K562 (cell line): ENCODE results near the gene PROKR1. TPM values are rescaled to one million over a fixed set of nuclear protein-coding genes. Genes with fewer than 3 reads are reported as not detected.

ENCODE experiments used
- ATAC-seq: fragments of 200-7000 bp; cut with Tn5 transposase; 3 replicates; pipeline ENCODE4 v1.9.1; 2020; ENCODE audit warnings: moderate library complexity
- BruUV-seq: library from RNA; stranded (reverse); fragments of 400-500 nt; replicated peaks from 2 replicates; lab custom pipeline; 2021; lab: Mats Ljungman, UMichigan
- CTCF ChIA-PET: fragments of 300-600 bp; formaldehyde crosslinking; extraction: SDS; loops from one replicate; lab custom pipeline; 2021; ENCODE audit warnings: low intra/inter-chr PET ratio; lab: Yijun Ruan, JAX
- POLR2A ChIA-PET: fragments of 300-600, 350-650 bp; sonication (Branson Sonifier 250); formaldehyde crosslinking; extraction: SDS; loops from one replicate; lab custom pipeline; 2021; ENCODE audit warnings: antibody characterized with exemption, inconsistent platforms; lab: Yijun Ruan, JAX
- DNase-seq, 4 experiments: peaks; one replicate each; pipeline versions ENCODE4 v3.0.0 to v3.0.0-alpha.2; 2011 to 2018; ENCODE audit warnings: low spot score in 3 of 4, mixed read lengths in 3 of 4; ENCODE audit errors: extremely low read depth in 1 of 4
- FAIRE-seq: peaks from 2 replicates; lab custom pipeline; 2011; peaks lifted over from hg19 to GRCh38; lab: Jason Lieb, UNC
- H2AFZ ChIP-seq: 2 replicates; pipeline ENCODE4 v1.6.0; 2011; ENCODE audit warnings: low read depth, low read length, control low read depth, inconsistent platforms
- H3K27ac ChIP-seq: fragments of 200-600 bp; 3 replicates; pipeline ENCODE4 v1.8.0; 2011; ENCODE audit warnings: low read depth, mild to moderate bottlenecking, control low read depth, inconsistent platforms, low read length, moderate library complexity, mixed read lengths; ENCODE audit errors: extremely low read depth
- H3K27me3 ChIP-seq, 2 experiments: fragments of 300-600 bp in 1 of 2; 2 replicates in 1 of 2; 3 replicates in 1 of 2; pipeline versions ENCODE4 v1.6.0 to v1.8.0; 2011; ENCODE audit warnings: inconsistent platforms in 2 of 2, low read length in 2 of 2, mild to moderate bottlenecking in 1 of 2, mixed read lengths in 1 of 2, moderate library complexity in 1 of 2; ENCODE audit not compliant: control insufficient read depth in 2 of 2, insufficient read depth in 2 of 2
- H3K36me3 ChIP-seq: fragments of 300-600 bp; 3 replicates; pipeline ENCODE4 v1.8.0; 2011; ENCODE audit warnings: mild to moderate bottlenecking, low read length, inconsistent platforms; ENCODE audit not compliant: control insufficient read depth, insufficient read depth
- H3K4me1 ChIP-seq, 2 experiments: fragments of 200-600 bp in 1 of 2; replicated peaks in 1 of 2; 2 replicates in 1 of 2; 3 replicates in 1 of 2; pipeline versions ENCODE4 v1.5.1 to v1.8.0; 2011; ENCODE audit warnings: inconsistent platforms in 2 of 2, low read length in 2 of 2, mild to moderate bottlenecking in 1 of 2, mixed read lengths in 1 of 2, moderate library complexity in 1 of 2; ENCODE audit not compliant: control insufficient read depth in 2 of 2, insufficient read depth in 2 of 2
- H3K4me2 ChIP-seq: 2 replicates; pipeline ENCODE4 v1.6.1; 2011; ENCODE audit warnings: low read length, control low read depth, inconsistent platforms, mixed read lengths; ENCODE audit not compliant: insufficient read depth
- H3K4me3 ChIP-seq: fragments of 200-600 bp; sonication (generic), shearing (Covaris generic); 2 replicates; pipeline ENCODE4 v1.5.1; 2016; ENCODE audit warnings: control low read depth, inconsistent platforms
- H3K79me2 ChIP-seq: fragments of 200-600 bp; 3 replicates; pipeline ENCODE4 v1.8.0; 2011; ENCODE audit warnings: low read length, inconsistent platforms; ENCODE audit not compliant: control insufficient read depth, insufficient read depth
- H3K9ac ChIP-seq, 2 experiments: 2 replicates each; pipeline versions ENCODE4 v1.6.0 to v1.6.1; 2011; ENCODE audit warnings: low read depth in 2 of 2, low read length in 2 of 2, control low read depth in 1 of 2, inconsistent platforms in 1 of 2, mild to moderate bottlenecking in 1 of 2, mixed read lengths in 1 of 2; ENCODE audit not compliant: insufficient read depth in 1 of 2
- H3K9me1 ChIP-seq: one replicate; pipeline ENCODE4 v1.6.0; 2011; ENCODE audit warnings: inconsistent platforms, mild to moderate bottlenecking, low read length, moderate library complexity; ENCODE audit not compliant: control insufficient read depth, insufficient read depth
- H3K9me3 ChIP-seq: replicated peaks from 2 replicates; pipeline ENCODE4 v1.5.1; 2011; ENCODE audit warnings: low read depth, low read length, inconsistent platforms; ENCODE audit not compliant: control insufficient read depth, insufficient read depth
- H4K20me1 ChIP-seq: replicated peaks from 2 replicates; pipeline ENCODE4 v1.6.1; 2011; ENCODE audit warnings: low read length, inconsistent platforms, mixed read lengths; ENCODE audit not compliant: control insufficient read depth, insufficient read depth
- GATA2 ChIP-seq: sonication (generic); formaldehyde crosslinking; IDR thresholded peaks from 2 replicates; pipeline ENCODE4 v1.4.0; 2020; ENCODE audit warnings: mild to moderate bottlenecking, missing genetic modification reagents
- NFIC ChIP-seq: fragments of 450-650 bp; IDR thresholded peaks from 2 replicates; pipeline ENCODE4 v1.6.1; 2017; ENCODE audit warnings: mild to moderate bottlenecking, inconsistent platforms
- POU5F1 ChIP-seq: fragments of 150-350 bp; IDR thresholded peaks from 2 replicates; pipeline ENCODE4 v1.6.1; 2014; ENCODE audit warnings: borderline replicate concordance, low read length, low read depth, mild to moderate bottlenecking; ENCODE audit not compliant: partially characterized antibody
- SP1 ChIP-seq: sonication (generic); formaldehyde crosslinking; IDR thresholded peaks from 2 replicates; pipeline ENCODE4 v1.8.1; 2022; ENCODE audit warnings: mild to moderate bottlenecking, missing genetic modification reagents
- SPI1 ChIP-seq: IDR thresholded peaks from 2 replicates; pipeline ENCODE4 v1.6.1; 2011; ENCODE audit warnings: low read depth, low read length, control low read depth, borderline replicate concordance
- ZBTB40 ChIP-seq, 2 experiments: fragments of 450-650 bp in 1 of 2; sonication (generic) in 1 of 2; formaldehyde crosslinking in 1 of 2; IDR thresholded peaks; 2 replicates each; pipeline versions ENCODE4 v1.7.1 to v1.9.0; 2016 to 2022; ENCODE audit warnings: inconsistent platforms in 1 of 2, mild to moderate bottlenecking in 1 of 2, missing genetic modification reagents in 1 of 2
- ZNF3 ChIP-seq: fragments of 250-450 bp; sonication (Bioruptor Pico); IDR thresholded peaks from 2 replicates; pipeline ENCODE4 v1.5.0; 2021; ENCODE audit warnings: mild to moderate bottlenecking, moderate library complexity
- ZNF316 ChIP-seq: fragments of 450-650 bp; IDR thresholded peaks from 2 replicates; pipeline ENCODE4 v1.6.1; 2016
- WGBS: fragments of 100-300 bp; shearing (Covaris generic); methylation state at CpG from one replicate; pipeline ENCODE4 v1.1.6; 2016; ENCODE audit warnings: low coverage, mixed read lengths; ENCODE audit not compliant: insufficient coverage; ENCODE audit errors: missing lambda C conversion rate; 5-methylcytosine and 5-hydroxymethylcytosine counted together
- in situ Hi-C: fragments of 300-500 bp; cut with MboI; formaldehyde crosslinking; loops from 4 replicates; pipeline ENCODE4 v1.15.0; 2018; ENCODE audit warnings: inconsistent platforms, mixed read lengths
- intact Hi-C: fragments of 100-400 bp; cut with micrococcal nuclease; formaldehyde crosslinking; loops from 2 replicates; pipeline ENCODE4 v1.14.2; 2022
- polyA plus RNA-seq, 8 experiments: library from polyadenylated mRNA; depleted of rRNA in 4 of 8; stranded (reverse) in 5 of 8; unstranded in 3 of 8; fragments of >200 nt; fragmentation: Nextera tagmentation in 2 of 8; fragmentation: Illumina TruSeq in 1 of 8; extraction: Ambion mirVana in 2 of 8; extraction: Trizol in 1 of 8; gene quantifications; 2 replicates each; pipeline versions ENCODE4 v1.2.1 to v1.2.3, GENCODE V29; 2011 to 2014; ENCODE audit warnings: inconsistent platforms in 1 of 8, missing spikeins in 1 of 8
- total RNA-seq, 7 experiments: library from RNA; depleted of rRNA in 6 of 7; stranded (reverse); fragments of >200 nt in 6 of 7; fragmentation: Illumina TruSeq in 2 of 7; extraction: Trizol in 2 of 7; gene quantifications; 2 replicates each; pipeline versions ENCODE4 v1.2.1 to v1.2.3, GENCODE V29; 2011 to 2021; ENCODE audit warnings: low replicate concordance in 1 of 7

Gene PROKR1
- total and polyA plus RNA-seq, 9 of the 15 experiments (the other 6 are each of a cell fraction or from before 2014, with no cell fraction given) = 0.01 to 0.18 (median 0.09) TPM; not detected in 1

GRCh38 chr2:68692511-68692910 is 49.1 kb downstream of the PROKR1 start:
- H3K27me3 ChIP-seq = no peaks in the 10 kb centered on the region
- no peaks in the 10 kb centered on the region for H3K9me3 ChIP-seq
- no peaks in the 10 kb centered on the region for H3K36me3 ChIP-seq
- no peak overlapping the region for H2AFZ ChIP-seq
- H3K4me2 ChIP-seq = no peak overlapping the region
- H3K9me1 ChIP-seq = no peaks in the 10 kb centered on the region
- ATAC-seq (no peak), FAIRE-seq (no peak), DNase-seq (no peak)
- no peak overlapping the region for H3K9ac ChIP-seq
- TF ChIP-seq POU5F1 (no peak), NFIC (peak; percentile 44), SPI1 (peak; percentile 66; the same call in 1 of the 2 replicates)
- ChIA-PET CTCF (no interaction called here), POLR2A (no interaction called here)
- no peak overlapping the region for H3K27ac ChIP-seq
- H3K79me2 ChIP-seq = no peaks in the 10 kb centered on the region
- intact Hi-C loops = no loop called here
- peaks cover 2 to 10% of the 10 kb centered on the region in 2 experiments; a peak in 4 of 5 replicates for H3K4me1 ChIP-seq
- 33% methylated on average over 1 of the region's 1 CpG for WGBS
- no peak overlapping the region for H3K4me3 ChIP-seq
- no TSS peak for BruUV-seq
- in situ Hi-C loops = no loop called here
- H4K20me1 ChIP-seq = no peaks in the 10 kb centered on the region

- in situ Hi-C loops = no loop called here
- no peaks in the 10 kb centered on the region for H3K9me3 ChIP-seq
- H2AFZ ChIP-seq = no peak overlapping the region
- H3K9me1 ChIP-seq = no peaks in the 10 kb centered on the region
- no peak overlapping the region for H3K9ac ChIP-seq
- 75% methylated on average over 2 of the region's 2 CpGs for WGBS
- H3K79me2 ChIP-seq = no peaks in the 10 kb centered on the region
- no peak for FAIRE-seq
- H4K20me1 ChIP-seq = no peaks in the 10 kb centered on the region
- ChIA-PET CTCF (no interaction called here), POLR2A (no interaction called here)
- DNase-seq = no peak
- H3K4me2 ChIP-seq = no peak overlapping the region
- no peak for ATAC-seq
- no peak overlapping the region for H3K4me3 ChIP-seq
- intact Hi-C loops = no loop called here
- no peak overlapping the region for H3K27ac ChIP-seq
- BruUV-seq = no TSS peak
- no peaks in the 10 kb centered on the region for H3K27me3 ChIP-seq
- no peaks in the 10 kb centered on the region for H3K36me3 ChIP-seq
- peaks cover 2 to 10% of the 10 kb centered on the region in 2 experiments; a peak in 4 of 5 replicates for H3K4me1 ChIP-seq
- TF ChIP-seq SP1 (CRISPR knock-in tag) (no peak), ZNF316 (no peak), ZBTB40 (IDR thresholded peaks at IDR 0.05) (no peak), ZBTB40 (CRISPR knock-in tag; IDR thresholded peaks at IDR 0.05) (no peak), GATA2 (CRISPR knock-in tag) (no peak), ZNF3 (no peak)
Observed at GRCh38 chr2:68693951-68694350, 50.6 kb downstream of the PROKR1 start.
